GM18526 (cell line): Measurements from ENCODE around the gene MIA2.

ENCODE experiments used
- POLR2A ChIP-seq: IDR thresholded peaks from 3 replicates; pipeline ENCODE4 v1.6.1; 2011; ENCODE audit not compliant: insufficient read length; ENCODE audit errors: extremely low read depth

The MIA2 gene

DNA sequence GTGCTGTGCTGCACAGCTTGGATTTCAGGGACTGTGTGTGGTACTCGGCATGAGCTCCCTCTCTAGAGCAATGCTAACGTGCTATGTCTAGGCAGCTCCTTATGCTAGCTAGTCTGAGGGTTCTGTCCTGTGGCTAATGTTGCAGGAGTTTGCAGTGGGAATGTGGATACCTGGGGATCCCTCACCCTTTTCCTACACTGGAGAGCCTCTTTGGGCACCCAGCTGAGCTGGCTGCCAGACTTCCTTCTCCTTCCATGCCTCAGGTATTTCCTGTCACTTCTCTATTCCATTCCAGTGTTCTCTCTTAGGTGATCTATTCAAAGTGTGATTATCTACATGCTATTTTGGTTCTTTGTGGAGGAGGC lies 133.7 kb downstream of the MIA2 start:
- TF ChIP-seq POLR2A: no peak

DNA sequence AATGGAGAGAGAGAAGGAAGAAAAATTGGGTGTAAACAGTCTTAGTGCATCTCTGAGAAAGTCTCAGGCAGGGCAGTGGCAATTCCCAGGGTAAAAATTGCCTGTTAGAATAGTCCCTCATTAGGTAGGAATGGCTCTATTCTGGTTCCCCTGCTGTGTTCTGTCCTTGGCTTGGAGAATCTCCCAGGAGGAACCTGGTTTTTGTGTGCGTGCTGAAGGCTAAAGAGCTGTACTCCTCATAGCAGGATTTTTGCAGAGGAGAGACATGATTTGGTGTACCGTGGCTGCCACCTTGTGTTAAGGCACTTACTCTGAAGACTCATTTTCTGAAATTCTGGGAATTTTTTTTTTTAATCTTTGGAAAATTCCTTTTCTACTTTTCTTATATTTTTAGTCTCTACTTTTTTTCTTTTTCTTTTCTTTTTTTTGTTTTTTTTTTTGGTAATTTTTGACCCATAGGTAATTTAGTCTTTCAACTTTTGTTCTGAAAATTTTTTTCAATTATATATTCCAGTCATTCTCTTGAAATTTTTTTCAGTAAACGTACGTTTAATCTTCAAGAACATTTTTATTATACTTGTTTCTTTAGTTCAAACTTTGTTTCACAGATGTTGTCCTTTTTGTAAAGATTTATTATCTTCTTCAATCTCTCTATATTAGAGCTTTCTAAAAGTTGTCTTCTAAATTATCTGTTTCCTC lies 134.7 kb downstream of the MIA2 start:
- no peak for TF ChIP-seq POLR2A

DNA sequence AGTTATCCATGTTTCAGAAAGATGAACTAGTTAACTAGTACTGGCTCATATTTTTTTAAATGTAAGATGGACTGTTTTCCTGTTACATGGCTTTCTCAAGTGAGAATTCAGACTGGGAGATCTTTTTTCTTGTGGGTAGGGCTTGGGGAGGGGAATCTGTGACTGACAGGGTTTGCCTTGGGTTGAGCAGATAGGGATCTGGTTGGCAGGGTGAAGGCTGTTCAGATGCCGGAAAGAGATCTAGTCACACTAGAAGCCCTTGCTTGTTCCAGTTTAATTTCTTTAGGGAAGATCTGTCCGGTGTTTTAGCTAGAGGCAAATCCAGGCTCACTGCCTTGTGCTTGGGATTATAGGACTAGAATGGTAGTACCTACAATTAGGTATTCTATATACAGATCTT lies 135.3 kb downstream of the MIA2 start:
- no peak for TF ChIP-seq POLR2A

DNA sequence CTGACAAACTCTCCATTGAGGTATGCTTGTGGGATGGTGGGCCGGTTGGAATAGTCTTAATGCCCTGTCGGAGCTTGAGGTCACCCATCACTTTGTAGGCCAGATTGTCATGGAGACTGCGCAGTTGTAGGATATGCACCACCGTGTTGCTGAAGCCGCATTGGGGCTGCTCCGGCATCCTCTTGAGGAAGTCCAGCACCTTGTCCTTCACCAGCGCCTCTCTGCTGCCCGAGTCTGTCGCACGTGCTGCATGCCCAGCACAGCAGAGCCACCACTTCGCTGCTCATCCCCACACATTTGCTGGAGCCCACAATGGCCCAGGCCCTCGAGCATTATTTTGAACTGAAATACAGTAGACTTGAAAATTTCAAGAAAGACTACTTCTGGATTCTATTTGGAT lies 136.7 kb downstream of the MIA2 start:
- TF ChIP-seq POLR2A: no peak

DNA sequence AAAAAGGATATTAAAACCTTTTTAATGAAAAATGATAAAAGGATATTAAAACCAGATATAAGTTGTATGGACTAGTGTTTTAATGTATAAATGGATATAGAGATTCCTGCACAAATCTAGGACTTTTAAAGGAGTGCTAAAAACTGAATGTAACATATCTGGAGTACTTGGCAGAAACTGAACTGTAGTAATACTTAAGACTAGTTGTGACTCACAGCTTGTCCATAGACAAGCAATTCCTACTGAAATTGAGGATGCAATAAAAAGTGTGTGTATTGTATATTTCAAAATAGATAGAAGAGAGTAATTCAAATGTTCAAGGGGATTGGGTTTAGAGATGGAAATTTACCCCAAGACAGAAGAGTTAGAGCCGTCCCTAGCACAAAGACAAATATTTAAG lies 138.9 kb downstream of the MIA2 start:
- no peak for TF ChIP-seq POLR2A

DNA sequence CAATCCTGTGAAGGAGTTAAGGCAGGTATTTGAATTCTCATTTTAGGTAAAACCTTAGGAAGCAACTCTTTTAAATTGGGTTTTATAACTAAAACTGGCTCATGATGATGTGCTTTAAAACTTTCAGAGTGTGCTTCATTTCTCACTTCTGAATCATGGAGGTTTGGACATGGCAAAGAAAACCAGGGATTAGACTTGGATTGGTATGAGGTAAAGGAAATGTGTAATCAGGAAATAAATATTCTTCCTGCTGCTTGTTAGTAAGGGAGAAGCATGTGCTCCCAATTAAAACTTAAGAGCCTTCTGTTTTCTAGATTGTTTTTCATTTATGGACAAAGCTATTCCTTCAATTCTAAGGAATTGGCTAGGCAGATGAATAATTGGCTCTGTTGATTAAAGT lies 141.1 kb downstream of the MIA2 start:
- TF ChIP-seq POLR2A: no peak

DNA sequence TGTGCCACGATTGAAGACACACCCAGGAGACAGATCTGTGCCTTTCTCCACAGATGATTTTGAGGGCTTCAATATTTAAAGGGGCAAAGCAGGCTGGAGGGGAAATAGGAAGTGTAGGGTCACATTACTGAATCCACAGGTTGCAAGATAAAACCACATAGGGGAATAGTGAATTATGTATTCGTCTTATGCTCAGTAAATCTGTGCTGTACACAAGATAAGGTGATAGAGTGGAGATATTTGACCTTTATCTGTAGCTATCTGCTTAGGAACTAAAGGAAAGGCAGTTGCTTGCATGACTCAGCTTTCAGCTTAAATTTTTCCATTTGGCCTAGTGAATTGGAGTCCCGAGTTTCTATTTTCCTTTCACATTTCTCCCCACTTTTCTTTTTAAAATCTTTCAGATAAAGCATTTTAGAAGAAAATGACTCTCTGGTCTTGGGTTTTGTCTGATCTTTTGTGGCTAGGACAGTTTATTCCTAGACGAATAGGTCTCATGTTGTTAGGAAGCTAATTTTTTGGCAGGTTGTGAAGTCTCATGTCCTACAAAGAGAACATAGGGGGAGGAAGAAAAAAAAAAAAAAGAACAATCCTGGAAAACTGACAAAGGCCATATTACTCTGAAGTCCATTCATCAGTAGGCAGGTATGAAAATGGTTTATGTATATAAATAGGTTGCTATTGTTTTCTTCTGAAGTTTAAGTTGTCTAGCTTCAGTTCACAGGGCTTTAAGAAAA lies 143.1 kb downstream of the MIA2 start:
- TF ChIP-seq POLR2A: no peak

DNA sequence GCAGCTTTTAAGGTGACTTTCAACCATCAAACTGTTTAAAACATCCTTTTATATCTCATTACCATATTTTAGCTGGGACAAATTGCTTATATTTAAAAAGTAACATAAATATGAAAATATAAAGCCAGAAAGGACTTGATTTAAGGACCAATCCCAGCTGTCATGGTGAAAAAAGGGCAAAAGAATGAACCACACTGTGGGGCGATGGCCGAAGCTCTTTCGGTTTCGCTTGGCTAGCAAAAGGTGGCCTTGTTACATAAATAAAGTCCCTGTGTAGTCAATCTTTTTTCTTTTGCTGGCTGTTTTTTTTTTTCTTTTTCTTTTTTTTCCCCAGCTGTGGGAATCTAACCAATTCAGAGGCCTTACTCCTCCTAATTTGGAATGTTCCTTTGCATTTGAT lies 147.7 kb downstream of the MIA2 start:
- no peak for TF ChIP-seq POLR2A

DNA sequence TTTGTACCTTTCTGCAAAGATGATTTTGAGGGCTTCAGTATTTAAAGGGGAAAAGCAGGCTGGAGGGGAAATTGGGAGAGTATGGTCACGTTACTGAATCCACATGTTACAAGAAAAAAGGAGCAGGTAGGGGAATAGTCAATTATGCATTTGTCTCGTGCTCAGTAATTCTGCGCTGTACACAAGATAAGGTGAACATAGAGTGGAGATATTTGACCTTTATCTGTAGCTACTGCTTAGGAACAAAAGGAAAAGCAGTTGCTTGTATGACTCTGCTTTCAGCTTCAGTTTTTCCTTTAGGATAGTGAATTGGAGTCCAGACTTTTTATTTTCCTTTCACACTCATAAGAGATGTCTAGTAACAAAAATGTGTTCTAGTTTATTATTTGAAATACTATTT lies 148.7 kb downstream of the MIA2 start:
- TF ChIP-seq POLR2A: no peak

DNA sequence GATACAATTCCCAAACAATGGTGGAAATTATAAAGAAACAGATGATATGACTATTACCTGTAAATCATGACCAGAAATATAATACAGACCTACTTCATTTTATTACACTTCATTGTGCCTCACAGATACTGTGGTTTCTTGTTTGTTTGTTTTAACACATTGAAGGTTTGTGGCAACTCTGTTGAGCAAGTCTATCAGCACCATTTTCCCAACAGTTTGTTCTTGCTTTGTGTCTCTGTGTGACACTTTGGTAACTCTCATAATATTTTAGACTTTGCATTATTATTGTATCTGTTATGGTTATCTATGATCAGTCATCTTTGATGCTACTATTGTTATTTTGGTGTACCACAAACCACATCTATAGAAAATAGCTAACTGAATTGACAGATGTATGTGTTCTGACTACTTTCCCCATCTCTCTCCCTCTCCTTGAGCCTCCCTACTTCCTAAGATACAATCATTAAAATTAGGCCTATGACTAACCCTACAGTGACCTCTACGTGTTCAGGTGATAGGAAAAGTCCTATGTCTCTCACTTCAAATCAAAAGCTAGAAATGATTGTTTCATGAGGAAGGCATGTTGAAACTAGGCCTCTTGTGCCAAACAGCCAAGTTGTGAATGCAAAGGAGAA lies 149.4 kb downstream of the MIA2 start:
- TF ChIP-seq POLR2A: no peak

DNA sequence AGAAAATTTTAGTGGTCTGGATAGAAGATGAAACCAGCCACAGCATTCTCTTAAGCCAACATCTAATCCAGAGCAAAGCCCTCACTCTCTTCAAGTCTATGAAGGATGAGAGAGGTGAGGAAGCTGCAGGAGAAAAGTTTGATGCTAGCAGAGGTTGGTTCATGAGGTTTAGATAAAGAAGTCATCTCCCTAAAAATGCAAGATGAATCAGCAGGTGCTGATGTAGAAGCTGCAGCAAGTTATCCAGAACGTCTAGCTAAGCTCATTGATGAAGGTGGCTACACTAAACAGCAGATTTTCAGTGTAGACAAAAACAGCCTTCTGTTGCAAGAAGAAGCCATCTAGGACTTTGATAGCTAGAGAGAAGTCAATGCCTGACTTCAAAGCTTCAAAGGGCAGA lies 150.0 kb downstream of the MIA2 start:
- TF ChIP-seq POLR2A: no peak

DNA sequence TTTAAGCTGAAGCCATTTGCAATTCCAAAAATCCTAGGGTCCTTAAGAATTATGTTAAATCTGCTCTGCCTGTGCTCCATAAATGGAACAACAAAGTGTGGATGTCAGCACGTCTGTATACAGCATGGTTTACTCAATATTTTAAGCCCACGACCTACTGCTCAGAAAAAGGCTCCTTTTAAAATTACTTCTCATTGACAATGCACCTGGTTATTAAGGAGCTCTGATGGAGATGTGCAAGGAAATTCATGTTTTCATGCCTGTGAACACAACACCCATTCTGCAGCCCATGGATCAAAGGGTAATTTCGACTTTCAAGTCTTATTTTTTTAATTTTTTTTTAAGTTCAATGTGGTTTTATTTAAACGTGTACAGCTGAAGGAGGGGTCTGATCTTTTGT lies 150.5 kb downstream of the MIA2 start:
- TF ChIP-seq POLR2A: no peak

DNA sequence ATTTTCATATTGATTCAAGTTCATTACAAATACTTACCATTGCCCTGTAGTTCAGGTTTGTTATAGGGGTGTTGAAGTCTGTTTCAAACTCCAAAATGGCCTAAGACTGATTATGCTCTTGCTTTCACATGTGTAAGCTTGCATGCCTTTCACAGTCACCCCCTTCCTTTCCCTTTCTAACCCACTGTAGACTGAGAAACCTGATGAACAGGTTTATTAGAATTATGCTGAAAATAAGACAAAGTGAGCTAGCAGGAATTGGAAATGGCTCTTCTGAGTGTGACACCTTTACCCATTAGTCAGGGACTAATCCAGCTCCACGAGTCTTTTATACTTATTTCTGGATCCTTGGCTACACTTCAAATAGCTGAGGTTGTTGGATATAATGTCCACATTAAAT lies 159.6 kb downstream of the MIA2 start:
- TF ChIP-seq POLR2A: no peak

DNA sequence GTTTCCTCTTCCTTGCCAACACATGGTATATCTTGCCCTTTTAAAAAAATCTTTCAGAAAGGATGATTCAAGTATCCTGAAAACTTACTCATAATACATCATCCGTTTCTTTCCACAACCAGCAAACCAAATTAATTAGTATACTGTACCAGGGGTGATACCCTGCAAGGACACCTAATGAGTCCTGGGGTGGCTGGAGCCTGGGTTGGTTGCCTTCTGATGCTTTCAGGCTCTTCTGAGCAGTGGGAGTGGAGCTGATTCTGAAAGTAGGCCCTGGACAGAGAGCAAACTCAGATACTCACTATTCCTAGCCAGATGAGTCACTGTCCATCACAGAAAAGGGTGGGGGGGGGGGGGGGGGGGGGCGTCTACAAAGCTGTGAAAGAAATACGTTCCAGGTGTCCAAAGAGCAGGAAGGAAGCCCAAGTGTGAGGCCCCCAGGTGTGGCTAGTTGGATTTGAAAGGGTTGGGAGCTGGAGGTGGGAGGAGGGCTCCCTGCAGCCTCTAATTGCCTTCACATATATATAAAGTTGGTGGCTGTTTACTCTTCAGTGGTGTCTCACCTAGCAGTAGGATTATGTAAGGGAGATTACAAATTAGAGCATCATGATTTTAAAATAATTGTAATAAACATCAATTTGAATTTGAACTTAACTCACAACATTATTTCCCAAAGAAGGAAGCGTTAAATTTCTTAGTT lies 162.0 kb downstream of the MIA2 start:
- TF ChIP-seq POLR2A: no peak

DNA sequence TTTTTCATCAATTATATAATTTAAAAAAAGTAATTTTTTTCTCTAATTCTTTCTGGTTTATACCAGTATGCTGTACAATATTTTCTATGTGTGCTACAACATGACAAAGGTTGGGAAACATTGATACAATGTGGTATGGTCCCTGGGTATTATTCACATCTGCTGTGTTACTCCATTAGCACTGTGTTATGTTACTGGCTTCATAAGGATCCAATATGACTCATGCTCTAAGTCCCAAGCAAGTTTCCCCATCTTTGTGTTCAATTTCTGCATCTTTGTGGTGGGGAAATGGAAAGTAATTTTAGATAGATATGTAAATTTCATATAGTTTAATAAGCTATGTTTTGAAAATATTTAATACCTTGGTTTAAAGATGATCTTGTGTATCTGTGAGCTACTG lies 162.7 kb downstream of the MIA2 start:
- TF ChIP-seq POLR2A: no peak

DNA sequence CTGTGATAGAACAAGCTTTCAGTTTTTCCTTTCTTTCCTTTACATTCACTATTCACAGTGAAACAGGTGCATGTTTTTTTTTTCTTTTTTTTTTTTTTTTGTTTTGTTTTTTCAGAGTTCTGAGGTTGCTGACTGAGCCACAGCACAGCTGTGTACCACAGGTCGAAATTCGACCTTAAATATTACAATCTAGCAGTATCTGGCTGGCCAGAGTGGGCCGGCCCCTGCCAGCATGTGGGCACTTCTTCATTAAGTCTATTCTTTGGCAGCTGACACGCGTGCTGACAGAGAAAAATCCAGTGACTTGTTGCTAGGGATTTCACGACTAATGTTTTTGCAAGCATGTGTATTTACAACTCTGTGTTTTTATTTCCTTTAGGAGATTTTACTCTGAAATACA lies 164.7 kb downstream of the MIA2 start:
- no peak for TF ChIP-seq POLR2A
